Tibial nerve (tissue), 3 donors: ENCODE data around the gene ANO10.

ENCODE experiments used
- POLR2A ChIP-seq, 2 donors: fragments of 450-650 bp; IDR thresholded peaks; one replicate each; pipeline ENCODE4 v1.6.1; 2017; ENCODE audit warnings: antibody characterized with exemption in 2 of 2, mild to moderate bottlenecking in 2 of 2, moderate library complexity in 2 of 2
- TF ChIP-seq, protein P1 (sequence below), 5 experiments: fragments of 200-600 bp in 3 of 5; fragments of 450-650 bp in 2 of 5; sonication (generic) in 3 of 5; IDR thresholded peaks; one replicate each; pipeline ENCODE4 v1.5.1; 2016 to 2019; ENCODE audit warnings: antibody characterized with exemption in 5 of 5, mild to moderate bottlenecking in 3 of 5, moderate library complexity in 2 of 5

DNA sequence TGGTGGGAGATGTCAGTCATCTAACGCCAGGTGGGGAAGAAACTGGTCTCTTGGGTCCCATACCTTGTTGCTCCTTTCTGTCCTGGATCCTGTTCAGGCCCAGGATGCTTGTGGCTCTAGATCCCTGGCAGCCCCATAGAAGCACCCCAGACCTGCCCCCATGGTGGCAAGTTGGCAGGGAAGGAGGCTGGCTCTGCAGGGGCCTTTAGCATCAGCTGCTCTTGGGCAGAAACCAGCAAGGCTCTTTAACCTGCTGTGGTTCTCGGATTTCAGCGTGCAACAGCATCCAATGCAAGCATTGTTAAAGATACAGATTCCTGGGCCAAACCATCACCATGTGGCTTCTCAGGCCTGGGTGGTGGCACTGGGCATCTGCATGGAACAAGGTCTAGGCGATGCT lies 259.6 kb downstream of the ANO10 start:
- no peak for TF ChIP-seq POLR2A (IDR thresholded peaks at IDR 0.05)
- TF ChIP-seq, protein P1, sequence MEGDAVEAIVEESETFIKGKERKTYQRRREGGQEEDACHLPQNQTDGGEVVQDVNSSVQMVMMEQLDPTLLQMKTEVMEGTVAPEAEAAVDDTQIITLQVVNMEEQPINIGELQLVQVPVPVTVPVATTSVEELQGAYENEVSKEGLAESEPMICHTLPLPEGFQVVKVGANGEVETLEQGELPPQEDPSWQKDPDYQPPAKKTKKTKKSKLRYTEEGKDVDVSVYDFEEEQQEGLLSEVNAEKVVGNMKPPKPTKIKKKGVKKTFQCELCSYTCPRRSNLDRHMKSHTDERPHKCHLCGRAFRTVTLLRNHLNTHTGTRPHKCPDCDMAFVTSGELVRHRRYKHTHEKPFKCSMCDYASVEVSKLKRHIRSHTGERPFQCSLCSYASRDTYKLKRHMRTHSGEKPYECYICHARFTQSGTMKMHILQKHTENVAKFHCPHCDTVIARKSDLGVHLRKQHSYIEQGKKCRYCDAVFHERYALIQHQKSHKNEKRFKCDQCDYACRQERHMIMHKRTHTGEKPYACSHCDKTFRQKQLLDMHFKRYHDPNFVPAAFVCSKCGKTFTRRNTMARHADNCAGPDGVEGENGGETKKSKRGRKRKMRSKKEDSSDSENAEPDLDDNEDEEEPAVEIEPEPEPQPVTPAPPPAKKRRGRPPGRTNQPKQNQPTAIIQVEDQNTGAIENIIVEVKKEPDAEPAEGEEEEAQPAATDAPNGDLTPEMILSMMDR (IDR thresholded peaks at IDR 0.05) = no peak
